WERI-Rb-1 (cell line): ENCODE data around the gene CDKAL1.
"Not testable (repeated sequence)": the region's sequence is repeated elsewhere in the genome, so short reads cannot be mapped to it uniquely, and the experiment has no call there.

Experiments
- DNase-seq: peaks from one replicate; pipeline ENCODE4 v3.0.0-alpha.2; 2020
- H3K27ac ChIP-seq: fragments of 250-450 bp; sonication (Bioruptor Pico); 2 replicates; pipeline ENCODE4 v1.5.1; 2020; ENCODE audit warnings: mild to moderate bottlenecking, moderate library complexity
- H3K27me3 ChIP-seq: fragments of 250-450 bp; sonication (Bioruptor Pico); 2 replicates; pipeline ENCODE4 v1.5.1; 2021; ENCODE audit warnings: mild to moderate bottlenecking, low read depth, moderate library complexity; ENCODE audit not compliant: insufficient read depth, severe bottlenecking
- H3K36me3 ChIP-seq: fragments of 250-450 bp; sonication (Bioruptor Pico); 2 replicates; pipeline ENCODE4 v1.5.1; 2020; ENCODE audit warnings: mild to moderate bottlenecking, moderate library complexity
- H3K4me3 ChIP-seq: 2 replicates; pipeline ENCODE4 v1.5.1; 2011; ENCODE audit warnings: low read depth, mild to moderate bottlenecking, control low read depth, low read length
- H3K9me3 ChIP-seq: fragments of 250-450 bp; sonication (Bioruptor Pico); 2 replicates; pipeline ENCODE4 v1.5.1; 2021; ENCODE audit warnings: mild to moderate bottlenecking, moderate library complexity; ENCODE audit not compliant: severe bottlenecking
- CTCF ChIP-seq: IDR thresholded peaks from 2 replicates; pipeline ENCODE4 v1.5.1; 2011; ENCODE audit warnings: low read depth, mild to moderate bottlenecking, control low read depth, inconsistent platforms, low read length

CDKAL1 gene

GRCh38 chr6:20746024-20746423, 211.8 kb downstream of the CDKAL1 start:
- TF ChIP-seq CTCF, result no peak
- Histone ChIP-seq H3K36me3 (peaks cover 11% of the 10 kb centered on the region), H3K4me3 (no peak overlapping the region), H3K27ac (no peak overlapping the region), H3K27me3 (no peaks in the 10 kb centered on the region), H3K9me3 (peaks cover 5% of the 10 kb centered on the region)
- no peak for DNase-seq

GRCh38 chr6:20746805-20747558, 212.7 kb downstream of the CDKAL1 start:
- Histone ChIP-seq H3K9me3 (no peaks in the 10 kb centered on the region), H3K36me3 (peaks cover 4% of the 10 kb centered on the region), H3K27me3 (no peaks in the 10 kb centered on the region), H3K27ac (no peak overlapping the region), H3K4me3 (no peak overlapping the region)
- TF ChIP-seq CTCF, result no peak
- DNase-seq, result no peak

DNA sequence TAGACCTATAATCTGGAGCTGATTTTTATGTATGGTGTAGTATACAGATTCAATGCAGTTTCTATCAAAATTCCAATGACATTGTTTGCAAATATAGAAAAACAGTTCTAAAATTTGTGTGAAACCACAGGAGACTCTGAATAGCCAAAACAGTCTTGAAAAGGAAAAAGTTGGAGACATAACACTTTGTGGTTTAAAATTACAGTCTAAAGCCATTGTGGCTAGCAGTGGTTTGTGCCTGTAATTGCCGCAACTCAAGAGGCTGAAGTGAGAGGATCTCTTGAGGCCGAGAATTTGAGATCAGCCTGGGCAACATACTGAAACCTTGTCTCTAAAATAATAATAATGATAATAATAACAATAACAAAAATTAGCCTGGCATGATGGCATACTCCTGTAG, 213.7 kb downstream of the CDKAL1 start:
- Histone ChIP-seq H3K9me3 (no peaks in the 10 kb centered on the region), H3K4me3 (no peak overlapping the region), H3K27ac (no peak overlapping the region), H3K36me3 (peaks cover 2% of the 10 kb centered on the region; the same call in 1 of the 2 replicates), H3K27me3 (no peaks in the 10 kb centered on the region)
- TF ChIP-seq CTCF, result no peak
- DNase-seq, result no peak

DNA sequence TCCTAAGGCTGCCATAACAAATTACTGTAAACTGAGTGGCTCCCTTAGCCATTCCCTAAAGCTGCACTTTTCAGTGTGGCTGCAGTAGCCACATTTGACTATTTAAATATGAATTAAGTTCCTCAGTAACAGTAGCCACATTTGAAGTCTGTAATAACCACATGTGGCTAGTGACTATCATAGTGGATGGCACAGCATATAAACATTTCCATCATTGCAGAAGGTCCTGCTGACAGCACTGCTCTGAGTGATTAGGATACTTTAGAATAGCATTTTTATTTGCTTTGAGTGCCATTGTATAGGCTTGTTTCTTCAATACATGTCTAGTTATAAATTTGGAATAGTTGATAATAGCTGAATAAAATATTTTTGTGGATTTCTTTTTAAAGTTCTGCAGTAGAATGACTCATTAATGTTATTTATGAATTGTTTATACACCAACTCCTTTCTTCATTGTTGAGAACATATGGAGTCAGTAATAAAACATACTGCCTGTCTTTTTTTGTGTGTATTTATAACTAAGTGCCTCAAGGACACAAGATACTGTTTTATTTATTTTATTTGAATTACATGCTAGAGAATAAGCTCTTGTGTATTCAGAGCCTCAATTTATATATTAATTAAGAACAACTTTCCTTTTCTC, 217.2 kb downstream of the CDKAL1 start:
- peaks cover 2% of the 10 kb centered on the region for H3K9me3 ChIP-seq
- no peak overlapping the region for H3K4me3 ChIP-seq
- H3K36me3 ChIP-seq, result no peaks in the 10 kb centered on the region; the same call in 1 of the 2 replicates
- TF ChIP-seq CTCF, result no peak
- no peaks in the 10 kb centered on the region for H3K27me3 ChIP-seq
- DNase-seq, result no peak
- H3K27ac ChIP-seq, result no peak overlapping the region

GRCh38 chr6:20755631-20756030, 221.4 kb downstream of the CDKAL1 start:
- DNase-seq, result no peak
- TF ChIP-seq CTCF, result no peak
- Histone ChIP-seq H3K9me3 (peaks cover 2% of the 10 kb centered on the region), H3K36me3 (no peaks in the 10 kb centered on the region; the same call in none of the 2 replicates), H3K4me3 (no peak overlapping the region), H3K27ac (no peak overlapping the region), H3K27me3 (no peaks in the 10 kb centered on the region)

GRCh38 chr6:20756584-20757147, 222.4 kb downstream of the CDKAL1 start:
- H3K4me3 ChIP-seq, H3K27ac ChIP-seq, H3K36me3 ChIP-seq, H3K9me3 ChIP-seq, DNase-seq, H3K27me3 ChIP-seq: not testable (repeated sequence)
